Stimulated activated CD4-positive, alpha-beta T cell treated with anti-CD3 and anti-CD28 coated beads, Interleukin-4, amount 100 ng/mL, for 1 hour (primary cell): ENCODE data around the gene NADSYN1.
A peak's percentile ranks its signal among the peaks of the same experiment; 100 is the strongest.

Source experiments
- DNase-seq: peaks from one replicate; pipeline ENCODE4 v3.0.0-alpha.2; 2020

NADSYN1 gene

DNA sequence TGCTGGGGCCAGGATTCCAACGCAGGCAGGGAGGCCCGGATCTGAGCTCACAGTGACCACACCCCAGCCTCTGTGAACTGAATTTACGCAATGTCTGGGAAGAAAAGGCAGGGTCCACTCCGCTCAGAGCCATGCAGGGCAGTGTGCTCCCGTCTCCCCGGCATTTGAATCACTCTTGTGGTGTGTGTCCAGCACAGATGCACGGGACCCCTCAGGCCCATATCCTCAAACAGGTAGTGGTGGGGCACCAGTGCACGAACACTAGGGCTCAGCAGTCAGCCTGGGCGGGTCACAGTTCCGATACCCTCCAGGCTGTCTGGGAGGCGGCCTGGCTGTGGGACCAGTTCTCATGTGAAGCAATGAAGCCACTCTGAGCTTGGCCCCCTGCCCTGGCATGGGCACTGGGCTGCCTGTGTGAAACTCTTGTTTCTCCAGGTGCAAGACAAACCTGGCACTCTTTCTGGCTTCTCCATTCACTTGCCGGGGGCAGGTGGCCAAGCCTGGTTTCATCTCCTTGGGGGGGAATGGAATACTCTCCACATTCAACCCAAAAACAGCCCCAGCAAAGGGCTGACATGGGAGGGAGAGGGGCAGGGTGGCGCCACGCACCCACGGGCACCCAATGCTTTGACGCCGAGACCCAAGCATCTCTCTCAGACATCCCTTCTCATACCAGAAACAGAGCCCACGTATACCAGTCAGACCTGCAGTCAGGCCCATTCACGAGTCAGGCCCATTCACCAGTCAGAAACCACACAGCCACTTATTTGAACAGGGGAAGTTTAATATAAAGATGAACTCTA, 19.2 kb upstream of the NADSYN1 start:
- DNase-seq, result no peak

DNA sequence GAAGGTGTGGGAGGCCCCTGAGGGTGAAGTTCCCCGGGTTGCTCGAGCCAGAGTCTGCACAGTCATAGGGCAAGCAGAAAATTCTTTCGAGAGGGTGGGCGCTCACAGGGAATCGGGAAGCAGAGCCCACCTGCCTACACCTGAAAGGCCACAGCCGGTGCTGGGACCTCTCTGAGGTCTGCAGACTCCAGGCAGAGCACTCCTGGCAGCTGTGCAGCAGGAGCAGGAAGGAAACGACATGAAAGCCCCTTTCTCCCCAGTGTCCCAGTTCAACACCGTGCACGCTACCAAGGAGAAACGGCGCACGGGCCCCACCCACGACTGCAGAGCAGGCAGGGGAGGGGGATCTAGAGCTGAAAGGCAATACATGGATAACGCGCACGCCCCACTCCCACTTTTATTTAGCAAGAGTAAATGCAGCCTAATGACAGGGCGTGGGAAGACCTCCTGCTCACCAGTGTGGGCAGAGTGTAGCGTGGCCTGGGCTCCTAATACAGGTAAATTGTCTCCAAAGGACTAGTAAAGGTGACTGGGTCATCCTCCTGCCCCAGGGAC, 18.4 kb upstream of the NADSYN1 start:
- DNase-seq, result no peak

DNA sequence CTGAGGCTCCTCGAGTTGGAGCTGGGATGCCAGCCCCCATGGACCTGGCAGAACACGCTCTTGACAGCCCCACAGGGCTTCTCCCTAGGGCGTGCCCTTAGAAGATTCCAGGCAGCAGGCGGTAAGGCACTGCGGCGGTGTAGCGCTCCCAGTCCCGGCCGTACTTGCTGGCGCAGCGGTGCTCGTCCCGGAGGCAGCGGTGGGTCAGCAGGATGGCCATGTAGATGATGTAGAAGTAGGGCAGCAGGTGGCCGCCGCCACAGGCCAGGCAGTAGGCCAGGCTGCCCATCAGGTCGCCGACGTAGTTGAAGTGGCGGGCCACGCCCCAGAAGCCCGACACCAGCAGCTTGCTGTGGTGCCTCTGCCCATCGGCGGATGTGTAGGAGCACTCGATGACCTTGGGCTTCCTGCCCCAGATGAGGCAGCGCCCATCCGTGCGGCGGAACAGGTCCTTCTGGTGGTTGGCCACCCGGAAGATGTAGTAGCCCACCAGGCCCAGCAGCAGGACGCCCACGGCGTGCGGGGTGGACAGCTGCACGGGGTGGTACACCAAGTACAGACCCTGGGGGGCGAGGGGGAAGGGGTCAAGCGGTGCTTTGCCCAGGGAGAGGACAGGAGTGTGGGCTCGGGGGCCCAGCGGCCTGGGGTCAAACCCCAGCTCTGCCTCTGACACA, 17.6 kb upstream of the NADSYN1 start:
- DNase-seq, result no peak

DNA sequence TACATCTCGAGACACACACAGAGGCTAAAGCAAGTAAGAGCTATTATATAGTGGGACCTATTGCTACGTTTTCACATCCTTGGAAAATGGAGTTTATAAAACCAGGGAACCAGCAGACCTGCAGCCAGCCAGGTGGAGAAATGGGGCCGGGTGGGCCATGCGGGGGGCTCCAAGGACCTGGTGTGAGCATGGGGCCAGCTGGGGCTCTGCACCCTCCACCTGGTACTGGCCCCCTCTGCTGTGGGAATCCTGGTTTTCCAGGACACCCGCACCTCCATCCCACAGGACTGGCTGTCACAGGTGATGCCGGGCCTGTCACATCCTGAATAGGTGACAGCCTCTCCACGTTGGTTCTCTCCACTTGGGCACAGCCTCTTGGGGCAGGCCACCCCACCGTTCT, 16.1 kb upstream of the NADSYN1 start:
- no peak for DNase-seq

DNA sequence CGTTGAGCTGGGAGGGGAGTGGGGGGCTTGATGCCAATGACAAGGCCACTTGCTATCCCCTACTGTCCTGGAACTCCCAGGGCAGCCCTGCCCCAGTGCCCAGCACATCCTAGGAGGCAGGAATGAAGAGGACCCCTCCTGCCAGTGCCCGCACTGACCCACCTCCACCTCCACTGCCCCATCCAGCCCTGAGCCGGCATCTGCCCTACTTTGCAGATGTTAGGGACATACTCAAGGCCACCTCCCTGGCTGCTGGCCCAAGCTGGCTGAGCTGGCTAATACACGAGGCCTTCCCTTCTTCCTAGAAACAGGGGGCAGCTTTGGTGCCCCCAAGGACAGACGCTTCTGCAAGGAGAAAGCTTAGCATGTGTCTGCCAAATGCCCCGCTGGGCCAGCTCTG, 15.6 kb upstream of the NADSYN1 start:
- no peak for DNase-seq

DNA sequence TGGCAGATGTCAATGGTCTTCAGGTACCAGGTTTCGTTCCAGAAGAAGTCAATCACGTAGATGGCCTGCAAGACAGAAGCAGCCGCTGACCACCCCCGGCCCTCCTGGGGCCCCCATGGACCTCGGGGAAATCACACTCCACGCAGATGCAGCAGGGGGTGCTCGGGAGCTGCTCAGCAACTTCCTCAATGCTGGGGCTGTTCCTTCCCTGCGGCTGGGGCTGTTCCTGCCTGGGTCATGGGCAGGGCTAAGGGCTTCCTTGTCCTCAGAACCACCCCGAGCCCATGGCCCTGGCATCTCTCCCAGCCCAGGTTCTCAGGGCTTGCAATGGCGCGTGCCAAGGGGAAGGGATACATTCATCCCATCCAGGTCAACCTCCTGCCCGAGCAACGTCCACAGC, 15.1 kb upstream of the NADSYN1 start:
- DNase-seq, result no peak

DNA sequence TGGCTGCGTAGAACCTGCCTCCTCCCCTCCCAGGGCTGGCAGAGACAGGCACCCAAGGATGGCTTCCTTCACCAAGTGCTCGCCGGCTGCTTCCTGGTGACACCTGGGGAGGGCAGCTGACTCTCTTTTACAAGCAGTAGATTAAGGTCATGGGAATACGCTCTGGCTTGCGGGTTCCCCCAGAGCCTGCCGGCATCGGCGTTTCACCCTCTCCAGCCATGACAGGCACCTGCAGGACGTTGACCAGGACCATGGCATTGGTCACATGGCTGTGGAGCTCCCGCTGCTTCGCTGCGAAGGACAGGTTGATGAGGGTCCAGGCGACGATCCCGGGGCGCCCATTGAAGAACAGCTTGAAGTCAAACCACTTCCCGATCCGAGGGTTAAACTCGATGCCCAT, 14.4 kb upstream of the NADSYN1 start:
- no peak for DNase-seq

DNA sequence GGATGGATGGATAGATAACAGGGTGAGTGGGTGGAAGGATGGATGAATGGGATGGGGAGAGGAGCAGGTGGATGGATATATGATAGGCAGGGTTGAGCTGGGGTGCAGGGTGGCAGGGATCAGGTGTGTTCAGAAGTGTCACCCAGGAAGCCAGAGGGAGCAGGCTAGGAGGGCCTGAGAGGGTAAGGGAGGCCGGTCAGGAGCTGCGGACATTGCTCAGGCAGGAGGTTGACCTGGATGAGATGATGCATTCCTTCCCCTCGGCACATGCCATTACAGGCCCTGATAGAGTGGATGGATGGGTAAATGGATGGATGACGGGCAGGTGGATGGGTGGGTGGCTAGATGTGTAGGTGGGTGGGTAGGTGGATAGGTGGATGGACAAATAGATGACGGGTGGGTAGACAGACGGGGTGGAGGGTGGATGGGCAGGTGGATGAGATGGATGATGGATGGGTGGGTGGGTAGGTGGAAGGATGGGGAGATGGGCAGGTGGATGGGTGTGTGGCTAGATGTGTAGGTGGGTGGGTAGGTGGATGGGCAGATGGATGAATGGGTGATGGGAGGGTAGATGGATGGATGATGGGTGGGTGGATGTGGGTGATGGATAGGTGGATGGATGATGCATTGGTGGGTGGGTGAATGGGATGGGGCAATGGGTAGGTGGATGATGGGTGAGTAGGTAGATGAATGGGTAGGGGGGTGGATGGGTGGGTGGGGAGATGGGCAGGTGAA, 12.8 kb upstream of the NADSYN1 start:
- DNase-seq, result no peak

DNA sequence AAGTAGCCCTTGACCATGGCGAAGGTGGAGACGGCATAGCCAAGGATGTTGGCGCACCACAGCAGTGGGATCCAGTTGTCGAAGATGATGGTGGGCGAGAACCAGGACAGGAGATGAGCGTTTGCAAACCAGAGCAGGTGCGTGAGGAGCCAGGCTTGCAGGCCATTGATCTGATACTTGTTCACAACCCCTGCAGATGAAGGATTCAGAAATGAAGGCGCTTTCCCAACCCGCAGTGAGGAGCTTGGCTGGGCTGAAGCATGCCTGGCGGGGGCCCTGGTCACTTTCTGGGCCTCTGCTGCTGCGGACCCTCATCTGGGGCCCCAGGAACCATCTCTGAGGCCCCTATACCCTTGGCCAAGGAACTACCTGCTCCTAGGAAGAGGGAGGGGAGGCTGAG, 11.8 kb upstream of the NADSYN1 start:
- no peak for DNase-seq

DNA sequence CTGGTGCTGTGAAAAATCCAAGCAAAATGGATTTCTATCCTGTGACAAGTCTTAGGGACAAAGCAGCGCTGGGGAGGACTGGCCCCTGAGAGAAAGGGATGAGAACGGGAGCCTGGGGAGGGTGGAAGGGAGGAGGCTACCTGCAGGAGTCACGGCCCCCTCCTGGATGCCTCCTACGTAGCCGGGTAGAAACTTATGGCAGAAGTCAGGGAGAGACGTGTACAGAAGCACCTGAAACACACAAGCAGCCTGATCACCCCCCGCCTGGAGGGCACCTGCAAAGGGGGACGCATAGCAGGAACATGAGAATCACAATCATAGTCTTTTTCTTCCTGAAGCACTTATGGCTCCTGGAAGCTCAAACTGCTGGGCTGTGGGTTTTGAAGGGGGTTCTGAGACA, 10.9 kb upstream of the NADSYN1 start:
- no peak for DNase-seq

DNA sequence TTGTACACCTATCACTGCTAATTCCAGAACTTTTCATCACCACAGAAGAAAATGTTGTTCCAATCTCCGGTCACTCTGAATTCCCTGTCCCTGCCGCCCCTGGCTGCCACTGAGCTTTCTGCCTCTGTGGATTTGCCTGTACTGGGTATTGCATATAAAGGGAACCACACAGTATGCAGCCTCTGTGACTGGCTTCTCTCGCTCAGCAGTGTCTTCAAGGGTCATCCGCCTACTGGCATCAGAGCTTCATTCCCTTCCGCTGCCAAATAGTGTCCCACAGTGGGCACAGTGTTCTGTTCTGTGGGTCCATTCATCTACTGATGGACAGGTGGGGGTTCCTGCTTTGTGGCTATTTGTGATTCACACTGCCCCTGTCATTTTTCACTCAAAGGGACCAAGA, 10.1 kb upstream of the NADSYN1 start:
- DNase-seq, result no peak

DNA sequence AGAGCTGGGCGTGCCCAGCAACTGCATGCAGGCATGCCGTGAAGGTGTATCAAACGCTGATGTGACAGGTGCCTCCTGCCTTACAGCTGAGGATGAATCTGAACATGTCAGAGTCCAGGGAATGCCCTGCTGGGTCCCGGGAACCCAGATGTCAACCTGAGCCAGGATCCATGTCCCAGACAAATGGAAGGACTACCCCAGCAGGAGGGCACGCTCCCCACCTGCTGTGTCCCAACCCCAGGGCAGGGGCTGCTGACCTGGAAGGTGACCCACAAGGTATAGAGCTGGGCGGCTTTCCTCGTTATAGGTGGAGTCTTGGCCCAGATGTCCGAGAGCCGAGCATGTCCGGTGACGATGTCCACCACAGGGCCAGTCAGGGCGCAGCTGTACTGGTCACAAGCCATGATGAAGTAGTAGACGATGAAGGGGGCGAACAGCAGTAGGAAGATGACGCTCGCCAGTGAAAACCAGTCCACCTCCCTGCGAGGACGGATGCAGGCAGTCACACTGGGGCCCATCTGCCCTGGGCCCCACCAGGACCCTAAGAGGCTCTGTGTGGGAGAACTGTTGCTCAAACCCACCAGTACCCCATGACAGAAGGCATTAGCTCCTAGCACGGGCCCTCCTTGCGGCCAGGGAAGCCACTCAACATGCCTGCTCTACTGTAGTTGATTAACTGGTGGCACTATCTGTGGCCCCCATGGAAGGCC, 9.1 kb upstream of the NADSYN1 start:
- DNase-seq, result no peak

DNA sequence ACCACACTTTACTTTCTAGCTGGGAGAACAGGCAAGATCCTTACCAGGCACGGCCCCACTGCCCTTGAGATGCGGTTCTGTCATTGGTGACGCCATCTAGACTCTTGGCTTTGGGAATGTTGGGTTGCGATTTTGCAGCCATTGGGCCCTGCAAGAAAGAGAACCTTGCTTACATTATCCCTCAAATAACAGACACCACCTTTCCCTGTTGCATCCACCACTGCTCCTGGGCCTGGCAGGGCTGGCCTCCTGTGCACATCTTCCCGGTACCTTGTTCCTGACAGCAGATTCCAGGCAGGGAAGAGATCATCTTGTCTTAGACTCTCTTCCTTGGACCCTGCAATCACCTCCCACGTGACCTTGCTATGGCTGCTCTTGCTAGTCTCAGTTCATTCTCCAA, 8.2 kb upstream of the NADSYN1 start:
- DNase-seq, result no peak

DNA sequence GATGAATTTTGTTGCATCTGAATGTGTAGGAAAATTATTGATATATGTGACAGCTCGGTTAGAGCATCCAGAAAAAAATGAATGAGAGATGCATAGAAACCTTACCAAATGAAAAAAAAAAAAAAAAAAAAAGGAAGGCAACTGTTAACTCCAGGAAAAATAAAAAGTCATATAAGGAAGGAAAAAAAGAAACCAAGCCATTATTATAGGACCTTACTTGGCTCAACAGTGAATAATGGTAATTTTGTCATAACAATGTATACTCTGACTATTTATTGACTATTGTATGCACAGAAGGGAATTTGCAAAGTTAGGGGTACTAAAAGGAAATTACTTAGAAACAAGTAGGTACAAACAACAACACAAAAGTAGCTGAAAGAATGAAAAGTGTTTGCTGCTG, 6.9 kb upstream of the NADSYN1 start:
- no peak for DNase-seq

DNA sequence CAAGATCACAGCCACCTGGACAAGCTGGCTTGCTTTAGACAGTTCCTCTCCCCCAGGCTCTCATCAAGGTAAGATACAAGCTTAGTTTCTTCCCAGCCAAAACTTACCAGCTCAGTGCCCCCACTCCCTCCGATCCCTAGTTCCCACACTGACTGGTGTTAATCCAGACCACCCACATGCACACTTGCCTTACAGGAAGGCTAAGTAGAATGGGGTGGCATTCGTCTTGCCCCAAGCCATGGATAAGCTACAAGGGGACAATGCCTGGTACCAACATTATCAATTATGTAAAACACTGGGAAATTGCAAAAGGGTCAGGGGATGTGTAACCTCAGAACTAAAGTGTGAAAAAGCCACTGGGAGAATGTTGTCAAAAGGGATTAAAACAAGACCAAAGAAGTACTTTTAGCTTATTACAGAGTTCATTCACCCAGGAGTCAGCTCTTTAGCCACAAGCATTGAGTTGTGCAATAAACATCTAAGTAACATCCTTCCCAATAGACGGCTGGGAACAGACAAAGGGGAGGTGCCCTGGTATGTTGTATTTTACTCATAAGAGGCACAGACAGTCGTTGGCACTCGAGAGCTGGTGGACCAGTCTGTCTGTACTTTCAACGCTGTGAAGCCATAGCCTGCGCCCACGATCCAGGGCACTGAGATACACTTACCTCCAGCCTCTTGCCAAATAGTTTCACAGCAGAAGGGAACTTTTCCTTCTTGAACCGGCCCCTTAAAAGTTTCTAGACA, 5.9 kb upstream of the NADSYN1 start:
- DNase-seq, result no peak

DNA sequence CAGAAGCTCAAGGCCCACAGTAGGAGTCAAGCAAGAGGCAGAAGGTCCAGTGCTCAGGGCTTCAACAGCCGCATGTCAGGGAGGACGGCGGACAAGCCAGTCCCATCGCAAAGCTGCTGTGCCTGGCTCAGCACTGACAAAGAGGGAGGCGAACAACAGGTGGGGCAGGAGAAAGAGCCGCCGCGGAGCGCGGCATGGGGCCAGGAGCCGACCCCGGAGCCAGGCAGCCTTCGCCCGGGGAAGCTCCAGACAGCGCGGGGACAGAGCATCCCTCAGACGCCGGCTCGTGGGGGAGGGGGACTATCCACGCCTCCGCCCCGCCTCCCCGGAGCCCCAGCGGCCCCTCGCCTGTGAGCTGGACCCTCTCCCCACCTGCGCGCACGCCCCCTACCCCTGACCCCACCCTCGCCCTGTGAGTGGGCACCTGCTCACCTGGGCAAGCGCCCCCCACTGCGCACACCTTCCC, 5.2 kb upstream of the NADSYN1 start:
- DNase-seq, result peak; percentile 47

DNA sequence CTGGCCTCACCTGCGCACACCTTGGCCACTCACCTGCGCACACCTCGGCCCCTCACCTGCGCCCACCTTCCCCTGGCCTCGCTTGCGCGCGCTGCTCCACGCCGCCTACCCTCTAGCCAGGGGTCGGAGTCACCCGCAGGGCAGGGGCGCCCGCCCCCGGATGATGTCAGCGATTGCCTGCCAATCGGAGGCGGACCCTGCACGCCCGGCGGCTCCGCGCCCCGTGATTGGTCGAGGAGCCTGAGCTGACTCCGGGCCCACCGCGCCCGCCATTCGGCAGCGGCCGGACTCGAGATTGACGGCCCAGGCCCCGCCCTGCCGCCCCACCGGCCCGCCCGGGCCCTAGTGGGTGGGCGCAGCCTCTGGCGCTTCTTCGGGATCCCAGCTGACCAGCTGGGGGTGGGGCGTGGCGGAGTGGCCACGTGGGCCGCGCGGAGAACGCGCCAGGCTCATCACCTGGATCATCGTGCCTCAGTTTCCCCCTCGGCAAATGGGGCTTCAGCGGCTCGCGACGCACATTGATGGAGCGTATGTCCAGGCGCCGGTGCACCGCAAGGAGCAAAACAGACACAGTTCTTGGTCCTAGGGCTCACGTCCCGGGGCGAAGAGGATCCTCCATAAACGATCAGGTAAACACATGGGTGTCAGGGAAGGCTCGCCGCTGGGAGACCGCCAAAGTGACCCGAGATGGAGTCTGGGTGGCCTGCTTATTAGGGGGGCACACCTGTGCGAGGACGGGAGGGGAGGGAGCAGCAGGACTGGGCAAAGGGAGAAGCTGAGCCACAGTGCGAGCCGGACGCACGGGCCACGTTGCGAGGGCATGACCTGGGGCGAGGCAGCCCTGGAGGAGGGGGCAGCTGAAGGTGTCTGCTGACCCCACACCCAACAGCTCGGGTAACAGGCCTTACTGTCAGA, 4.5 kb upstream of the NADSYN1 start, which contains the start of gene DHCR7:
DHCR7 (minus strand) TSS at position 137 of the 915 bp plus-strand sequence. CDS start 3,441 bp downstream, outside the sequence.
- DNase-seq, result peak; percentile 96

DNA sequence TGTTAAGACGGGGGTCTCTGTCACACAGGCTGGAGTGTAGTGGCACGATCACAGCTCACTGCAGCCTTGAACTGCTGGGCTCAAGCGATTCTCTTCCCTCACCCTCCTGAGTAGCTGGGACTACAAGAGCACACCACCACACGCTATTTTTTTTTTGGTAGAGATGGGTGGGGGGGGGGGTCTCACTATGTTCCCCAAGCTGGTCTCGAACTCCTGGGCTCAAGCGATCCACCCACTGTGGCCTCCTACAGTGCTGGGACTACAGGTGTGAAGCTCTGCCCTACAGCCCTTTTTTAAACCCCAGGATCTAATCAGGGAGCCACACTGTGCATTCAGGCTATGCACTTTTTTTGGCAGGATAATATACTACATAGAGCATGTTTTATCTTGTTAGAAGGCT, 3.4 kb upstream of the NADSYN1 start:
- DNase-seq, result no peak

DNA sequence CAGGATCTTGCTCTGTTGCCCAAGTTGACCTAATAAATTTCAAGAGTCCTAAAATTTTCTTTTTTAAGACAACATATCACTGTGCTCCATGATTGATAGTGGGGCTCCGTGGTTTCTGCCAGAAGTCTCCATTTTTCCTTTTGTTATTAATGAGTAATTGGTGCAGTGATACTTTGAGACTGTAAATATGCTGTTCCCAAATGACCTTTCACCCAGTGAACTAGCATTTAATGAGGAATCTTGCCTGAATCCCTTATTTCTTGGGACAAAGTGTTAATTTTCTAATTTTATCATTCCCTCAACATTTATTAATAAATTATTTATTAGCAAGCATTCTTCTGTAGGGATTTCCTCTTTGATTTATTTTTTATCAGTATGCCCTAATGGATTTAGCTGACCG, 2.5 kb upstream of the NADSYN1 start:
- no peak for DNase-seq

DNA sequence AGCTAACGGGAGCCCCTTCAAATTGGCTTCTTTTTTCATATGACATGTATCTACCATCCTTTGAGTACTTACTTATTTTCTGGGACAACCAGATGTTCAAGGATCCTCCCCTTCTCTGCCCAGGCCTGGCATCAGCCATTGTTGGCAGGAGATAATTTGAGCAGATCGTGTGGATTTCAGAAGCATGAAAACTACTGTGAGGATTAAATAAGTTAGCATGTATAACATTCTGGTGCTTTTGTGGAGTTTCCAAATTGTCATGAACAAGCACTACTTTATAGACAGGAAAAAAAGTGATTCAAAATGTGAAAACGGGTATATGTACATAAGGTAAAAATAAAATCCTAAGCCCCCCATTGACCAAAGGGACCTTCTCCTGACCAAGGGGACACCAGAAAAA, 2.1 kb upstream of the NADSYN1 start:
- DNase-seq, result no peak
